HepG2 (cell line): ENCODE measurements around the gene STX7. TPM values are rescaled to one million over a fixed set of nuclear protein-coding genes. Genes with fewer than 3 reads are reported as not detected.

Experiments
- ATAC-seq: fragments of 200-7000 bp; cut with Tn5 transposase; 3 replicates; pipeline ENCODE4 v1.9.1; 2020; ENCODE audit warnings: mild to moderate bottlenecking, moderate library complexity
- BruUV-seq: library from RNA; stranded (reverse); fragments of 400-500 nt; replicated peaks from 2 replicates; lab custom pipeline; 2021; lab: Mats Ljungman, UMichigan
- CTCF ChIA-PET: fragments of 300-600 bp; formaldehyde crosslinking; extraction: SDS; loops from one replicate; lab custom pipeline; 2021; ENCODE audit warnings: low total read pairs, inconsistent platforms, low intra/inter-chr PET ratio; lab: Yijun Ruan, JAX
- POLR2A ChIA-PET: fragments of 350-600 bp; sonication (Branson Sonifier 250); formaldehyde crosslinking; loops from one replicate; lab custom pipeline; 2020; ENCODE audit warnings: antibody characterized with exemption, inconsistent platforms; lab: Yijun Ruan, JAX
- DNase-seq: peaks from one replicate; pipeline ENCODE4 v3.0.0-alpha.2; 2015; ENCODE audit warnings: low spot score
- FAIRE-seq: peaks from 3 replicates; lab custom pipeline; 2011; peaks lifted over from hg19 to GRCh38; lab: Jason Lieb, UNC
- H2AFZ ChIP-seq: one replicate; pipeline ENCODE4 v1.6.1; 2011; ENCODE audit warnings: low read length, inconsistent platforms
- H3K27ac ChIP-seq: fragments of 300-600 bp; 3 replicates; pipeline ENCODE4 v1.8.0; 2011; ENCODE audit warnings: mixed run types, mild to moderate bottlenecking, mixed read lengths, low read length, inconsistent platforms; ENCODE audit not compliant: insufficient read depth; ENCODE audit errors: extremely low read length
- H3K27me3 ChIP-seq, 2 experiments: fragments of 200-600 bp in 1 of 2; 2 replicates in 1 of 2; 3 replicates in 1 of 2; pipeline versions ENCODE4 v1.6.0 to v1.8.0; 2011; ENCODE audit warnings: low read length in 2 of 2, mild to moderate bottlenecking in 2 of 2, moderate library complexity in 2 of 2, inconsistent platforms in 1 of 2; ENCODE audit not compliant: insufficient read depth in 2 of 2, control insufficient read depth in 1 of 2
- H3K36me3 ChIP-seq, 2 experiments: fragments of 200-600 bp in 1 of 2; replicated peaks in 1 of 2; 2 replicates in 1 of 2; 3 replicates in 1 of 2; pipeline versions ENCODE4 v1.5.1 to v1.8.0; 2011; ENCODE audit warnings: low read length in 2 of 2, inconsistent platforms in 1 of 2; ENCODE audit not compliant: insufficient read depth in 2 of 2, control insufficient read depth in 1 of 2
- H3K4me1 ChIP-seq: 2 replicates; pipeline ENCODE4 v1.5.1; 2012; ENCODE audit warnings: low read length, inconsistent platforms; ENCODE audit not compliant: insufficient read depth
- H3K4me2 ChIP-seq: 2 replicates; pipeline ENCODE4 v1.6.0; 2011; ENCODE audit warnings: low read depth, low read length, inconsistent platforms
- H3K4me3 ChIP-seq, 3 experiments: fragments of 200-600 bp in 1 of 3; sonication (generic), shearing (Covaris generic) in 1 of 3; replicated peaks in 1 of 3; 2 replicates each; pipeline ENCODE4 v1.5.1; 2011 to 2016; ENCODE audit warnings: low read length in 3 of 3, inconsistent platforms in 2 of 3, low read depth in 2 of 3, mild to moderate bottlenecking in 2 of 3, control low read depth in 1 of 3, mixed read lengths in 1 of 3; ENCODE audit not compliant: insufficient read depth in 1 of 3
- H3K79me2 ChIP-seq: one replicate; pipeline ENCODE4 v1.6.1; 2011; ENCODE audit warnings: low read length, inconsistent platforms; ENCODE audit not compliant: insufficient read depth
- H3K9ac ChIP-seq: 2 replicates; pipeline ENCODE4 v1.6.0; 2011; ENCODE audit warnings: mild to moderate bottlenecking, low read depth, low read length, inconsistent platforms; ENCODE audit not compliant: insufficient read depth
- H3K9me3 ChIP-seq: 2 replicates; pipeline ENCODE4 v1.5.1; 2012; ENCODE audit warnings: mild to moderate bottlenecking, low read length
- H4K20me1 ChIP-seq: 2 replicates; pipeline ENCODE4 v1.6.0; 2011; ENCODE audit warnings: inconsistent platforms, mild to moderate bottlenecking, low read length, moderate library complexity; ENCODE audit not compliant: insufficient read depth
- BCL6 ChIP-seq: IDR thresholded peaks from 2 replicates; pipeline ENCODE4 v1.6.1; 2016; ENCODE audit warnings: missing genetic modification reagents, missing compliant biosample characterization
- DNMT3B ChIP-seq: conservative IDR thresholded peaks from 2 replicates; pipeline ENCODE4 v1.6.1; 2016; ENCODE audit warnings: missing biosample characterization, control low read depth
- FOSL2 ChIP-seq: sonication (generic); formaldehyde crosslinking; IDR thresholded peaks from 2 replicates; pipeline ENCODE4 v1.4.0; 2020; ENCODE audit warnings: missing genetic modification reagents
- FOXK1 ChIP-seq: sonication (generic); formaldehyde crosslinking; IDR thresholded peaks from 2 replicates; pipeline ENCODE4 v1.4.0; 2020; ENCODE audit warnings: low read depth, missing genetic modification reagents, borderline replicate concordance
- HIVEP1 ChIP-seq: sonication (generic); formaldehyde crosslinking; IDR thresholded peaks from 2 replicates; pipeline ENCODE4 v1.4.0; 2020; ENCODE audit warnings: mild to moderate bottlenecking, missing genetic modification reagents
- HOXA9 ChIP-seq: sonication (generic); formaldehyde crosslinking; IDR thresholded peaks from 2 replicates; pipeline ENCODE4 v1.8.1; 2022; ENCODE audit warnings: missing genetic modification reagents, mild to moderate bottlenecking, moderate library complexity, borderline replicate concordance
- KAT8 ChIP-seq: IDR thresholded peaks from 2 replicates; pipeline ENCODE4 v1.6.1; 2016; ENCODE audit warnings: missing genetic modification reagents, missing compliant biosample characterization
- MIER3 ChIP-seq: IDR thresholded peaks from 2 replicates; pipeline ENCODE4 v1.6.1; 2016; ENCODE audit warnings: missing compliant biosample characterization, borderline replicate concordance
- MLLT10 ChIP-seq: sonication (generic); formaldehyde crosslinking; IDR thresholded peaks from 2 replicates; pipeline ENCODE4 v1.4.0; 2020; ENCODE audit warnings: missing genetic modification reagents
- MYC ChIP-seq: sonication (generic); formaldehyde crosslinking; IDR thresholded peaks from 2 replicates; pipeline ENCODE4 v1.9.0; 2021; ENCODE audit warnings: missing genetic modification reagents, borderline replicate concordance
- NCOA2 ChIP-seq: sonication (generic); formaldehyde crosslinking; IDR thresholded peaks from 2 replicates; pipeline ENCODE4 v1.8.0; 2022; ENCODE audit warnings: inconsistent platforms
- SOX5 ChIP-seq: IDR thresholded peaks from 2 replicates; pipeline ENCODE4 v1.6.1; 2016; ENCODE audit warnings: borderline replicate concordance
- TEAD3 ChIP-seq: optimal IDR thresholded peaks from 2 replicates; pipeline ENCODE3; 2016; ENCODE audit warnings: borderline replicate concordance
- USF2 ChIP-seq, 2 experiments: sonication (generic) in 1 of 2; formaldehyde crosslinking in 1 of 2; IDR thresholded peaks; 2 replicates each; pipeline versions ENCODE4 v1.5.1 to v1.6.1; 2011 to 2020; ENCODE audit warnings: borderline replicate concordance in 1 of 2, low read depth in 1 of 2, low read length in 1 of 2, mild to moderate bottlenecking in 1 of 2, missing genetic modification reagents in 1 of 2, moderate library complexity in 1 of 2
- ZFY ChIP-seq: sonication (generic); formaldehyde crosslinking; IDR thresholded peaks from 2 replicates; pipeline ENCODE4 v1.4.0; 2020; ENCODE audit warnings: missing genetic modification reagents
- ZNF282 ChIP-seq: fragments of 450-650 bp; IDR thresholded peaks from 2 replicates; pipeline ENCODE4 v1.6.1; 2018; ENCODE audit not compliant: partially characterized antibody
- ZNF292 ChIP-seq: sonication (generic); formaldehyde crosslinking; IDR thresholded peaks from 2 replicates; pipeline ENCODE4 v1.8.1; 2022; ENCODE audit warnings: mild to moderate bottlenecking, low read depth, missing genetic modification reagents, borderline replicate concordance
- ZNF296 ChIP-seq: sonication (generic); formaldehyde crosslinking; conservative IDR thresholded peaks from 2 replicates; pipeline ENCODE4 v1.5.0; 2020; ENCODE audit warnings: mild to moderate bottlenecking, missing genetic modification reagents
- ZNF530 ChIP-seq: sonication (generic); formaldehyde crosslinking; IDR thresholded peaks from 2 replicates; pipeline ENCODE4 v1.5.0; 2020; ENCODE audit warnings: low read depth, mild to moderate bottlenecking, missing genetic modification reagents
- ZNF550 ChIP-seq: sonication (generic); formaldehyde crosslinking; IDR thresholded peaks from 2 replicates; pipeline ENCODE4 v1.4.0; 2020; ENCODE audit warnings: mild to moderate bottlenecking, missing genetic modification reagents, borderline replicate concordance
- ZNF644 ChIP-seq: IDR thresholded peaks from 2 replicates; pipeline ENCODE4 v1.6.1; 2016; ENCODE audit warnings: low read depth
- ZNF772 ChIP-seq: sonication (generic); formaldehyde crosslinking; IDR thresholded peaks from 2 replicates; pipeline ENCODE4 v1.5.0; 2020; ENCODE audit warnings: mild to moderate bottlenecking, missing genetic modification reagents
- WGBS: methylation state at CpG from one replicate; pipeline ENCODE4 v1.1.6; 2017; ENCODE audit warnings: low lambda C conversion rate; 5-methylcytosine and 5-hydroxymethylcytosine counted together
- in situ Hi-C: cut with HindIII; loops from 2 replicates; pipeline ENCODE4 v1.10.0; 2017; ENCODE audit warnings: low pct_unique_long_range_greater_than_20kb; ENCODE audit not compliant: extremely low pct_ligation_motif_present
- intact Hi-C: fragments of 100-400 bp; cut with micrococcal nuclease; formaldehyde crosslinking; loops from one replicate; pipeline ENCODE4 v1.10.0; 2022; ENCODE audit not compliant: unreplicated experiment
- polyA plus RNA-seq, 8 experiments: library from polyadenylated mRNA; depleted of rRNA in 3 of 8; stranded (reverse) in 7 of 8; unstranded in 1 of 8; fragments of >200 nt; fragmentation: Illumina TruSeq in 4 of 8; extraction: Trizol in 4 of 8; gene quantifications; 2 replicates each; pipeline versions ENCODE4 v1.2.1 to v1.2.3, GENCODE V29; 2011 to 2016; ENCODE audit warnings: low read depth in 4 of 8, missing spikeins in 1 of 8, mixed read lengths in 1 of 8; ENCODE audit not compliant: insufficient read depth in 1 of 8
- total RNA-seq, 5 experiments: library from RNA; depleted of rRNA; stranded (reverse); fragments of >200 nt; fragmentation: Illumina TruSeq; extraction: Trizol; gene quantifications; 2 replicates each; pipeline ENCODE4 v1.2.3, GENCODE V29; 2016; ENCODE audit warnings: low read depth in 1 of 5
- TF ChIP-seq, protein P1 (sequence below): sonication (generic); formaldehyde crosslinking; conservative IDR thresholded peaks from 2 replicates; pipeline ENCODE4 v1.4.0; 2020; ENCODE audit warnings: missing genetic modification reagents

The STX7 gene
- total and polyA plus RNA-seq, 2 of the 13 experiments (the other 11 are each of a cell fraction or from before 2014, with no cell fraction given), result 28.0 to 34.7 TPM

DNA sequence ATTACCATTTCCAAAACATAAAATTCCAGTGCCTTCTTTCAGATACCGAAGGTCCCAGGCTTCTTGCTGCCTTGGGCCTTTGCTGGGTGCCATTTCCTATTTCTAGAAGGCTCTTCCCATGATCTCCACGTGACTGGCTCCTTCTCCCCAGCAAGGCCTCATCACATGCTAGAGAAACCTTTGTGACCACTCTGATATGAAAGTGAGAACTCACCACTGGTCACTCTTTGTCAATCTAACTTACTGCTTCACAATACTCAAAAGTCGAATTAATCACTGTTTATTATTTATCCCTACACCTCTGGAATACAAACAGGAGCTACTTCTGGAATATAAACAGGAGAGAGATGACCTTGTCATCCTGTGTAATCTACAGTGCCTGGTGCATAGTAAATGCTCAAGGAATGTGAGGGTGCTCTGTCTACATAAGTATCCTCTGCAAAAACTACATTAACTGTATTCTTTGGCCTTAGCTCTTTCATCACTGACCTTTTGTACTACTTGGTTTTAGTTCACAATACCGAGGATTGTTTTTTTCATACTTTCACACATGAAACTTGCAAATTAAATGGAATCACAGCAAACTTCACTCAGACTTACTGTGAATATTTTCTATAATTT is 1.6 kb downstream of the STX7 start:
- ChIA-PET POLR2A (no interaction called here), CTCF (no interaction called here)
- no peaks in the 10 kb centered on the region for H3K27me3 ChIP-seq
- H3K4me2 ChIP-seq, result peak overlapping the region; percentile 92
- peak overlapping the region; percentile 82 to 89 (median 88); a peak in 5 of 6 replicates for H3K4me3 ChIP-seq
- no peaks in the 10 kb centered on the region for H3K9me3 ChIP-seq
- peak overlapping the region; percentile 66 for H3K27ac ChIP-seq
- in situ Hi-C loops (no loop called here), intact Hi-C loops (loop anchor here (5.0 to 10.0 kb wide), 3 partner anchors 301 to 1441 kb away; partner anchors contain the start of genes RPS12 and TBPL1)
- DNase-seq, result peak; percentile 52
- peaks cover 28% of the 10 kb centered on the region for H3K4me1 ChIP-seq
- H3K36me3 ChIP-seq, result peaks cover 0 to 5% of the 10 kb centered on the region in 2 experiments; a peak in 3 of 5 replicates
- no peak for FAIRE-seq
- ATAC-seq, result peak; percentile 10; the same call in 1 of the 3 replicates
- H3K79me2 ChIP-seq, result peaks cover 49% of the 10 kb centered on the region
- 13% methylated on average over 4 of the region's 4 CpGs for WGBS
- BruUV-seq, result no TSS peak
- H3K9ac ChIP-seq, result peak overlapping the region; percentile 76; the same call in 1 of the 2 replicates
- H4K20me1 ChIP-seq, result peaks cover 14% of the 10 kb centered on the region
- no peak overlapping the region for H2AFZ ChIP-seq
- TF ChIP-seq MIER3 (0 out of 2 replicates have a peak, but pooled peaks have one; percentile 26), ZNF530 (no peak), MYC (CRISPR knock-in tag) (no peak), TEAD3 (CRISPR knock-in tag) (peak; percentile 62), KAT8 (CRISPR knock-in tag) (0 out of 2 replicates have a peak, but pooled peaks have one; percentile 13), ZNF550 (no peak), USF2 (IDR thresholded peaks at IDR 0.05; ENCODE audit: low read depth, low read length) (peak; percentile 19; the same call in 1 of the 2 replicates), USF2 (CRISPR knock-in tag; IDR thresholded peaks at IDR 0.05; ENCODE audit: borderline replicate concordance) (peak; percentile 60; the same call in 1 of the 2 replicates), NCOA2 (0 out of 2 replicates have a peak, but pooled peaks have one; percentile 20), DNMT3B (CRISPR knock-in tag) (0 out of 2 replicates have a peak, but pooled peaks have one; percentile 70), ZNF644 (CRISPR knock-in tag) (peak; percentile 26; the same call in 1 of the 2 replicates), MLLT10 (no peak), SOX5 (CRISPR knock-in tag) (peak; percentile 27; the same call in 1 of the 2 replicates), ZNF772 (CRISPR knock-in tag) (0 out of 2 replicates have a peak, but pooled peaks have one; percentile 61), FOSL2 (no peak), HOXA9 (CRISPR knock-in tag) (no peak), FOXK1 (no peak), BCL6 (CRISPR knock-in tag) (0 out of 2 replicates have a peak, but pooled peaks have one; percentile 16), ZNF292 (CRISPR knock-in tag) (no peak), ZNF296 (CRISPR knock-in tag) (no peak), ZFY (CRISPR knock-in tag) (peak; percentile 39; the same call in 1 of the 2 replicates), HIVEP1 (CRISPR knock-in tag) (no peak), ZNF282 (no peak)
- TF ChIP-seq, protein P1, sequence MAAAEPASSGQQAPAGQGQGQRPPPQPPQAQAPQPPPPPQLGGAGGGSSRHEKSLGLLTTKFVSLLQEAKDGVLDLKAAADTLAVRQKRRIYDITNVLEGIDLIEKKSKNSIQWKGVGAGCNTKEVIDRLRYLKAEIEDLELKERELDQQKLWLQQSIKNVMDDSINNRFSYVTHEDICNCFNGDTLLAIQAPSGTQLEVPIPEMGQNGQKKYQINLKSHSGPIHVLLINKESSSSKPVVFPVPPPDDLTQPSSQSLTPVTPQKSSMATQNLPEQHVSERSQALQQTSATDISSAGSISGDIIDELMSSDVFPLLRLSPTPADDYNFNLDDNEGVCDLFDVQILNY (CRISPR knock-in tag), result no peak
